ENCODE results near the gene OR8B4. TPM values are rescaled to one million over a fixed set of nuclear protein-coding genes. Genes with fewer than 3 reads are reported as not detected.
"Not testable (repeated sequence)": the region's sequence is repeated elsewhere in the genome, so short reads cannot be mapped to it uniquely, and the experiment has no call there.

OR8B4 gene
- polyA plus RNA-seq, 6 donors from 2014 or later = not detected

- no peak for DNase-seq
- peaks cover 37 to 49% (median 38%) of the 10 kb centered on the region in 3 donors for H3K27me3 Mint-ChIP-seq
- H3K9me3 Mint-ChIP-seq = peaks cover 0 to 7% (median 3%) of the 10 kb centered on the region in 7 donors
- no peak overlapping the region for H3K4me3 Mint-ChIP-seq
- peaks cover 0 to 4% of the 10 kb centered on the region in 2 donors for H3K36me3 Mint-ChIP-seq
- no peak for ATAC-seq (ENCODE audit: low read depth in 2 of 2)
- peak overlapping the region in 1 of 6 donors; percentile 33 for H3K27ac Mint-ChIP-seq
- no peaks in the 10 kb centered on the region for H3K4me1 Mint-ChIP-seq
These were observed 18.2 kb upstream of the OR8B4 start for GRCh38 chr11:124442847-124443246.

DNA sequence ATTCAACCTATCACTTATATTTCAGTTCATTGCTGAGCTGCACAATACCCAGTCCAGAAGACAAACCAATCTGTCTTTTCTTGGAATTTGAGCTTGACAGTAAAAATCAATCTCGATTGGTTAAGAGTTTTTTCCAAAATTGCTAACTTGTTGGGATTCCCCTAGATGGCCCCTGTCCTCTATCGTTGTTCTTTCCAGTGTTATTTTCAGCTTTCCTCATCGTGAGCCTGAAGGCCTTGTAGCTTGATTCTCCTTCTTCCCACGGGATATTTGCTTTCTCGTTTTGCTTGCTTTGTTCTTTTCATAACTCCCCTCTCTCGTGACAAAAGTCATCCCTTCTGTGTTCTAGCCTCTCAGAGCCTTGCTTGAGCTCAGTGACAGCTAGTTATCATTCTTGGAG lies 17.8 kb upstream of the OR8B4 start:
- peaks cover 37 to 49% (median 38%) of the 10 kb centered on the region in 3 donors for H3K27me3 Mint-ChIP-seq
- no peak for DNase-seq
- no peak for ATAC-seq (ENCODE audit: low read depth in 2 of 2)
- H3K27ac Mint-ChIP-seq = peak overlapping the region in 1 of 6 donors; percentile 33
- no peaks in the 10 kb centered on the region for H3K4me1 Mint-ChIP-seq
- peaks cover 0 to 7% (median 3%) of the 10 kb centered on the region in 7 donors for H3K9me3 Mint-ChIP-seq
- no peak overlapping the region for H3K4me3 Mint-ChIP-seq
- peaks cover 0 to 4% of the 10 kb centered on the region in 2 donors for H3K36me3 Mint-ChIP-seq

- Mint-ChIP-seq H3K4me1 (no peaks in the 10 kb centered on the region), H3K36me3 (peaks cover 0 to 4% of the 10 kb centered on the region in 2 donors), H3K27ac (no peak overlapping the region), H3K27me3 (peaks cover 37 to 43% (median 38%) of the 10 kb centered on the region in 3 donors), H3K9me3 (peaks cover 0 to 14% (median 4%) of the 10 kb centered on the region in 7 donors), H3K4me3 (no peak overlapping the region)
- DNase-seq (no peak), ATAC-seq (ENCODE audit: low read depth in 2 of 2) (no peak)
These were observed 16.8 kb upstream of the OR8B4 start for GRCh38 chr11:124441519-124441918.

DNA sequence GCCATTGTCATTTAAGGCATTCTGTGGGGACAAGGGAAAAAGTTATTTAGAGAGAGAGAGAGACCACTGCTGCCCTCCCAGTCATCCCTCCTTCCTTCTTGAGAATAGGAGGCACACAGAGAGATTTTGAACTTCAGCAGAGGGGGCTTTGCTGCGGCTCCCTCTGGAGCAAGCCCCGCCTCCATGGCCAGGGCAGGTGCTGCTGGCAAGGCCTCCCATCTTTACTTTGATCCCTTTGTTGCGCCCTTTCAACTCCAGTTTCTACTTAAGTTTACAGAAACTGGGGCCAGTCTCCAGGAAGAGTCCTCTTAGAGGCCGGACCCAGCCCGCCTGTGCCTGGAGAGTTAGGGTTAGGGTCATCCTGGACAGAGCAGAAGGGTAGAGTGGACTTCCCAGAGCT lies 16.4 kb upstream of the OR8B4 start:
- Mint-ChIP-seq H3K36me3 (peaks cover 0 to 4% of the 10 kb centered on the region in 2 donors), H3K4me1 (no peaks in the 10 kb centered on the region), H3K9me3 (peaks cover 0 to 14% (median 4%) of the 10 kb centered on the region in 7 donors), H3K4me3 (no peak overlapping the region), H3K27me3 (peaks cover 37 to 47% (median 38%) of the 10 kb centered on the region in 3 donors), H3K27ac (no peak overlapping the region)
- no peak for DNase-seq
- ATAC-seq (ENCODE audit: low read depth in 2 of 2) = no peak

- ATAC-seq (ENCODE audit: low read depth in 2 of 2) (no peak), DNase-seq (no peak)
- peaks cover 0 to 4% of the 10 kb centered on the region in 2 donors for H3K36me3 Mint-ChIP-seq
- peaks cover 0 to 14% (median 4%) of the 10 kb centered on the region in 7 donors for H3K9me3 Mint-ChIP-seq
- no peak overlapping the region for H3K4me3 Mint-ChIP-seq
- H3K27me3 Mint-ChIP-seq = peaks cover 38 to 49% (median 42%) of the 10 kb centered on the region in 3 donors
- no peak overlapping the region for H3K27ac Mint-ChIP-seq
- H3K4me1 Mint-ChIP-seq = no peaks in the 10 kb centered on the region
These were observed 15.9 kb upstream of the OR8B4 start for GRCh38 chr11:124440608-124441007.

- H3K4me1 Mint-ChIP-seq = no peaks in the 10 kb centered on the region
- DNase-seq (no peak), ATAC-seq (ENCODE audit: low read depth in 2 of 2) (no peak)
- peaks cover 3 to 4% of the 10 kb centered on the region in 2 donors for H3K36me3 Mint-ChIP-seq
- peaks cover 1 to 23% (median 3%) of the 10 kb centered on the region in 7 donors for H3K9me3 Mint-ChIP-seq
- peaks cover 11 to 32% (median 22%) of the 10 kb centered on the region in 3 donors for H3K27me3 Mint-ChIP-seq
- no peak overlapping the region for H3K4me3 Mint-ChIP-seq
- no peak overlapping the region for H3K27ac Mint-ChIP-seq
These were observed 10.0 kb upstream of the OR8B4 start for GRCh38 chr11:124434699-124435098.

DNA sequence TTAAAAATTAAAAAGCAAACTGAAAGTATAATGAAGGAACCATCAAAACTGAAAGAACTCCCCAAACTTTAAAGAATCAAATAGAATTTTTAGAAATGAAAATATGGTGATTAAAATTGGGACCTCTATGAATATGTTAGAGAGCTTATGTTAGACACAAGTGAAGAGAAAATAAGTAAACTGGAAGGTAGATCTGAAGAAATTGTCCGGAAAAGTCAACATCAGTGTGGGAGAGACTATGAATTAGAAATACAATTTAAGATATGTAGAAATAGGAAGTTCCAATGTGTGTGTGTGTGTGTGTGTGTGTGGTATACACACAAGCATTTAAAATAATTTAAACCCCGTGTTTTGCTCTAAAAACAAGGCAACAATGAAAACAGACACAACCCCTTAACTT lies 4.9 kb upstream of the OR8B4 start:
- ATAC-seq (ENCODE audit: low read depth in 2 of 2) (no peak), DNase-seq (no peak)
- peaks cover 2 to 11% (median 8%) of the 10 kb centered on the region in 3 donors for H3K27me3 Mint-ChIP-seq
- peak overlapping the region in 1 of 6 donors; percentile 53 for H3K27ac Mint-ChIP-seq
- H3K4me3 Mint-ChIP-seq = no peak overlapping the region
- peaks cover 0 to 8% of the 10 kb centered on the region in 2 donors for H3K36me3 Mint-ChIP-seq
- no peaks in the 10 kb centered on the region for H3K4me1 Mint-ChIP-seq
- peaks cover 2 to 21% (median 6%) of the 10 kb centered on the region in 7 donors for H3K9me3 Mint-ChIP-seq

GRCh38 chr11:124421043-124421442 lies 3.6 kb downstream of the OR8B4 start:
- no peaks in the 10 kb centered on the region for H3K4me1 Mint-ChIP-seq
- H3K36me3 Mint-ChIP-seq = no peaks in the 10 kb centered on the region
- DNase-seq = no peak
- peaks cover 46 to 53% (median 48%) of the 10 kb centered on the region in 3 donors for H3K27me3 Mint-ChIP-seq
- no peak overlapping the region for H3K4me3 Mint-ChIP-seq
- H3K27ac Mint-ChIP-seq = no peak overlapping the region
- H3K9me3 Mint-ChIP-seq = no peaks in the 10 kb centered on the region
- no peak for ATAC-seq (ENCODE audit: low read depth in 2 of 2)

GRCh38 chr11:124415356-124415923 lies 9.2 kb downstream of the OR8B4 start:
- Mint-ChIP-seq H3K4me1 (no peaks in the 10 kb centered on the region), H3K27ac (no peak overlapping the region), H3K4me3 (no peak overlapping the region), H3K9me3 (no peaks in the 10 kb centered on the region), H3K36me3 (no peaks in the 10 kb centered on the region), H3K27me3 (peaks cover 23 to 32% (median 24%) of the 10 kb centered on the region in 3 donors)
- ATAC-seq (ENCODE audit: low read depth in 2 of 2) (no peak), DNase-seq (no peak)

- H3K4me3 Mint-ChIP-seq = no peak overlapping the region
- peaks cover 18 to 36% (median 30%) of the 10 kb centered on the region in 3 donors for H3K27me3 Mint-ChIP-seq
- no peaks in the 10 kb centered on the region for H3K9me3 Mint-ChIP-seq
- H3K36me3 Mint-ChIP-seq = no peaks in the 10 kb centered on the region
- no peak overlapping the region for H3K27ac Mint-ChIP-seq
- H3K4me1 Mint-ChIP-seq = peaks cover 0 to 5% (median 0%) of the 10 kb centered on the region in 3 donors
- DNase-seq = no peak
- no peak for ATAC-seq (ENCODE audit: low read depth in 2 of 2)
These were observed 14.8 kb downstream of the OR8B4 start for GRCh38 chr11:124409906-124410305.

DNA sequence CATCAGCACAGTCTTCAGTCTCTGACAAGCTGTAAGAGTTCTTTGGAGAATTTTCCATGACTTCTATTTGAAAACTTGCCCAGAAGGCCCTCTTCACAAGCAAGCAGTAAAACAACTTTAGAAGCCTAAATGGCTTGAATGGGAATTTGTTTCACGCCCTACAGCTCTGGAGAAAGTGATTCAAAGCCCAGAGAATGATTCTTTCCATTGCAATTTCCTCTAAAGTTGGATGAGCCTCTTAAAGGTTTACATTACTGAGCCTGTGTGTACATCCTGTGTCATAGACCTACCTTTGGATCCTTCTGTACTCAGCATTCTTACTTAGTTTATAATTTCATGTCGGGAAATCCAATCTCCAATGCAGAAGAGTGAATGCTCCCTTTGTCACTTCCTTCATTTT lies 19.1 kb downstream of the OR8B4 start:
- DNase-seq (no peak), ATAC-seq (ENCODE audit: low read depth in 2 of 2) (no peak)
- no peak overlapping the region for H3K4me3 Mint-ChIP-seq
- peaks cover 17 to 23% (median 21%) of the 10 kb centered on the region in 3 donors for H3K27me3 Mint-ChIP-seq
- H3K27ac Mint-ChIP-seq = no peak overlapping the region
- H3K36me3 Mint-ChIP-seq = no peaks in the 10 kb centered on the region
- H3K4me1 Mint-ChIP-seq = peaks cover 0 to 5% (median 0%) of the 10 kb centered on the region in 3 donors
- no peaks in the 10 kb centered on the region for H3K9me3 Mint-ChIP-seq

DNA sequence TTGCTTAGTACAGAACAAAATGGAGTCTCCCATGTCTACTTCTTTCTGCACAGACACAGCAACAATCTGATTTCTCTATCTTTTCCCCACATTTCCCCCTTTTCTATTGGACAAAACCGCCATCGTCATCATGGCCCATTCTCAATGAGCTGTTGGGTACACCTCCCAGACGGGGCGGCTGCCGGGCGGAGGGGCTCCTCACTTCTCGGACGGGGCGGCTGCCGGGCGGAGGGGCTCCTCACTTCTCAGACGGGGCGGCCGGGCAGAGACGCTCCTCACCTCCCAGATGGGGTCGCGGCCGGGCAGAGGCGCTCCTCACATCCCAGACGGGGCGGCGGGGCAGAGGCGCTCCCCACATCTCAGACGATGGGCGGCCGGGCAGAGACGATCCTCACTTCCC lies 21.5 kb downstream of the OR8B4 start:
- not testable (repeated sequence) for H3K36me3 Mint-ChIP-seq; H3K27ac Mint-ChIP-seq; DNase-seq; ATAC-seq (ENCODE audit: low read depth in 2 of 2); H3K9me3 Mint-ChIP-seq; H3K4me3 Mint-ChIP-seq; H3K4me1 Mint-ChIP-seq; H3K27me3 Mint-ChIP-seq

GRCh38 chr11:124402326-124402922 lies 22.2 kb downstream of the OR8B4 start:
- Mint-ChIP-seq H3K4me3 (no peak overlapping the region), H3K27ac (no peak overlapping the region), H3K9me3 (no peaks in the 10 kb centered on the region), H3K36me3 (no peaks in the 10 kb centered on the region), H3K4me1 (peaks cover 0 to 5% (median 0%) of the 10 kb centered on the region in 3 donors), H3K27me3 (peaks cover 0 to 4% (median 3%) of the 10 kb centered on the region in 3 donors)
- DNase-seq = peak; percentile 22
- peak in 1 of 2 donors; percentile 68 for ATAC-seq (ENCODE audit: low read depth in 2 of 2)

DNA sequence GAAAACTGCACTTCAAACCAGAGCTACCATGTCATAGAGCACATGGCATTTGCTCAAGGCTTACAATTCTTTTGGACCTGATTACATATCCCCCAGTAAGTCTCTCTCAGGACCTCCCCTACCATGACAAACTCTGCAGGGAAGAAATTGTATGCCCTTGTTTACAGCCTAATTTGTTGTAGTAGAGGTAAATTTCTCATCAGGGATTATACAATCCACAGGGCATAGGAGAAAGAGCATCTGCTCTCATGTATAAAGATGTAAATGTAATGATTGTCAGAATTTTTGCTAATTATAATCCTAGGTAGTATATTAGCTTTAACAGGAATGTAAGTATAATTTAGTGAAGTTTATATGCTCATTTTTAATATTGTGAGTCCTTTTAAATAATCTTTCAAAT lies 25.7 kb downstream of the OR8B4 start, which contains the start of gene OR8B3:
Gene OR8B3 (minus strand): TSS at position 101 of the 400 bp plus-strand sequence. CDS start 1,673 bp downstream, outside the sequence.
- Mint-ChIP-seq H3K4me3 (no peak within 1 kb of the TSS), H3K27me3 (peaks cover 0 to 3% (median 0%) of the 10 kb centered on the region in 3 donors), H3K36me3 (no peaks in the 10 kb centered on the region), H3K27ac (no peak within 1 kb of the TSS), H3K9me3 (no peaks in the 10 kb centered on the region), H3K4me1 (no peaks in the 10 kb centered on the region)
- ATAC-seq (ENCODE audit: low read depth in 2 of 2) (no peak), DNase-seq (no peak)

Data from naive B cell (primary cell).